T-cell (primary cell): ENCODE data around the gene USP38. TPM values are rescaled to one million over a fixed set of nuclear protein-coding genes. Genes with fewer than 3 reads are reported as not detected.
"Not testable (repeated sequence)": the region's sequence is repeated elsewhere in the genome, so short reads cannot be mapped to it uniquely, and the experiment has no call there.

Experiments
- ATAC-seq, 4 experiments: fragments of 200-7000 bp in 3 of 4; fragments of 150-1000 bp in 1 of 4; cut with Tn5 transposase; replicated peaks in 1 of 4; 1 replicate in 3 of 4; 2 replicates in 1 of 4; pipeline ENCODE4 v1.10.0; 2021; ENCODE audit warnings: moderate library complexity in 3 of 4, mild to moderate bottlenecking in 2 of 4, moderate number of reproducible peaks in 1 of 4
- CTCF ChIA-PET, 2 donors: fragments of 300-600 bp; sonication (Branson Sonifier 250); formaldehyde crosslinking; loops; one replicate each; lab custom pipeline; 2022; ENCODE audit warnings: antibody characterized with exemption in 2 of 2; lab: Charles Lee
- POLR2A ChIA-PET, 2 donors: fragments of 300-600 bp; sonication (Branson Sonifier 250); formaldehyde crosslinking; loops; one replicate each; lab custom pipeline; 2022; ENCODE audit warnings: antibody characterized with exemption in 2 of 2; lab: Charles Lee
- DNase-seq, 35 experiments: peaks; one replicate each; pipeline versions ENCODE4 v3.0.0 to v3.0.0-alpha.2; 2013 to 2023
- H3K27ac ChIP-seq: one replicate; pipeline ENCODE4 v1.5.1; 2013; ENCODE audit warnings: low read length
- H3K27me3 ChIP-seq, 2 experiments: replicated peaks in 1 of 2; 1 replicate in 1 of 2; 2 replicates in 1 of 2; pipeline versions ENCODE4 v1.6.1 to v1.7.0; 2013; ENCODE audit warnings: low read length in 1 of 2, mixed read lengths in 1 of 2; ENCODE audit not compliant: control insufficient read depth in 2 of 2, insufficient read depth in 2 of 2; ENCODE audit errors: extremely low read depth in 1 of 2
- H3K36me3 ChIP-seq, 2 donors: 1 replicate in 1 of 2; 2 replicates in 1 of 2; pipeline versions ENCODE4 v1.6.1 to v1.7.0; 2013; ENCODE audit warnings: low read length in 1 of 2; ENCODE audit not compliant: control insufficient read depth in 2 of 2, insufficient read depth in 1 of 2; ENCODE audit errors: extremely low read depth in 1 of 2
- H3K4me1 ChIP-seq, 2 experiments: 1 replicate in 1 of 2; 2 replicates in 1 of 2; pipeline versions ENCODE4 v1.6.1 to v1.7.0; 2013; ENCODE audit warnings: low read length in 2 of 2, mixed read lengths in 1 of 2; ENCODE audit not compliant: insufficient read depth in 2 of 2, control insufficient read depth in 1 of 2; ENCODE audit errors: extremely low read depth in 1 of 2
- H3K4me3 ChIP-seq, 2 donors: 1 replicate in 1 of 2; 2 replicates in 1 of 2; pipeline versions ENCODE4 v1.5.1 to v1.7.0; 2013; ENCODE audit warnings: mild to moderate bottlenecking in 2 of 2, low read length in 1 of 2, moderate library complexity in 1 of 2; ENCODE audit not compliant: control insufficient read depth in 1 of 2; ENCODE audit errors: extremely low read depth in 1 of 2
- H3K9me3 ChIP-seq: 2 replicates; pipeline ENCODE4 v1.7.0; 2013
- H3K27ac Mint-ChIP-seq, 2 donors: one replicate each; pipeline ENCODE4 v1.8.0; 2020 to 2021; ENCODE audit warnings: mild to moderate bottlenecking in 2 of 2, mixed read lengths in 2 of 2
- H3K27me3 Mint-ChIP-seq, 2 donors: one replicate each; pipeline ENCODE4 v1.8.0; 2021 to 2022; ENCODE audit warnings: mixed read lengths in 2 of 2
- H3K36me3 Mint-ChIP-seq: one replicate; pipeline ENCODE4 v1.8.0; 2021; ENCODE audit warnings: mixed read lengths
- H3K4me1 Mint-ChIP-seq, 3 donors: one replicate each; pipeline ENCODE4 v1.8.0; 2020 to 2022; ENCODE audit warnings: mixed read lengths in 3 of 3, mild to moderate bottlenecking in 1 of 3
- H3K4me3 Mint-ChIP-seq, 3 donors: one replicate each; pipeline ENCODE4 v1.8.0; 2020 to 2022; ENCODE audit warnings: mild to moderate bottlenecking in 3 of 3, mixed read lengths in 3 of 3, moderate library complexity in 3 of 3
- H3K9me3 Mint-ChIP-seq, 3 donors: one replicate each; pipeline ENCODE4 v1.8.0; 2020 to 2022; ENCODE audit warnings: mixed read lengths in 3 of 3
- WGBS: methylation state at CpG from one replicate; pipeline ENCODE4 v1.1.5; 2013; ENCODE audit warnings: missing lambda C conversion rate; ENCODE audit not compliant: insufficient coverage; 5-methylcytosine and 5-hydroxymethylcytosine counted together
- total RNA-seq, 35 experiments: library from RNA in 6 of 35; stranded (reverse) in 6 of 35; fragments of 120-200 nt in 1 of 35; gene quantifications; one replicate each; pipeline versions ENCODE4 v1.2.1 to v1.2.4 and lab custom pipeline; 2013 to 2026

USP38 gene
- total RNA-seq, 5 donors from 2014 or later (not counting 1 experiment from before 2014, with no cell fraction given): 22.6 to 31.1 (median 23.9) TPM

DNA sequence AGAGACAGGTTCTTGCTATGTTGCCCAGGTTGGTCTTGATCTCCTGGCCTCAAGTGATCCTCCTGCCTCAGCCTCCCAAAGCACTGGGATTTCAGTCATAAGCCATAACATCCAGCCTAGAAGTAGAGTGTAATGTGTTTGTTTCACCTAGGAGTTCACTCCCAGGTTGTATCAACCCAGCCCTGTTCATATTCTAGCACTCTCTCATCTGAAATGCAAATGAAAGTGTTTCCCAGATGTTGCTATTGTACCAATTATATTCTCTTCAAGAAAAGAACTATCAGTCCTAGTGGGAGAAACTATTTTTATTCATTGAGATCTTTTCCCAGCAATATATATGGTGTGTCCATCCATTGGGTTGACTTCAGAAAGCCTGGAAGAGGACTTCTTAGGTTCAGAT, 72.6 kb downstream of the USP38 start:
- Histone ChIP-seq H3K4me3 (no peak overlapping the region), H3K36me3 (no peaks in the 10 kb centered on the region), H3K4me1 (no peaks in the 10 kb centered on the region), H3K27me3 (no peaks in the 10 kb centered on the region), H3K27ac (no peak overlapping the region), H3K9me3 (no peaks in the 10 kb centered on the region)
- Mint-ChIP-seq H3K36me3 (no peaks in the 10 kb centered on the region), H3K9me3 (no peaks in the 10 kb centered on the region), H3K4me3 (no peak overlapping the region), H3K4me1 (no peaks in the 10 kb centered on the region), H3K27me3 (peaks cover 0 to 9% of the 10 kb centered on the region in 2 donors), H3K27ac (no peak overlapping the region)
- no peak for ATAC-seq
- DNase-seq: no peak
- CTCF ChIA-PET: no interaction called here
- POLR2A ChIA-PET: no interaction called here

DNA sequence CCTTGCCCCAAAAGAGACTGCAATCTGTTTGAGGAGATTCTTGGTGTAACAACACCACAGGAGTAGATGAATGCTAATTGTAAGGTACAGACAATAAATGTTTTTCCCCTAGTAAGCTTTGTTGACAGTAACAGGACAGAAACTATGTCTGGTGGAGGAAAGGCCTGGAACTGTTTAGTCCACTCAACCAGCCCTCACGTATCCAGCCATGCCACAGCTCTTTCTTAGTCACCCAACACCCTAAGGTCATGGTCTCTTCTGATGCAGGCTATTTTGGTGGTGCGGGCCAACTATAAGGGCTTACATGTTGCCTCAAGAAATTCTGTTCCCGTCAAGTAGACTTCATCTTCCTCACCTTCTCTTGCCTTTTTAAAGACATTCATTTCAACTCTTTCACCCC, 76.0 kb downstream of the USP38 start:
- WGBS: 93% methylated on average over 2 of the region's 3 CpGs
- ATAC-seq (no peak), DNase-seq (no peak)
- H3K9me3 Mint-ChIP-seq: peaks cover 0 to 5% (median 0%) of the 10 kb centered on the region in 3 donors
- Histone ChIP-seq H3K36me3 (no peaks in the 10 kb centered on the region), H3K9me3 (no peaks in the 10 kb centered on the region), H3K4me3 (no peak overlapping the region), H3K4me1 (no peaks in the 10 kb centered on the region), H3K27ac (no peak overlapping the region), H3K27me3 (no peaks in the 10 kb centered on the region)
- no peaks in the 10 kb centered on the region for H3K36me3 Mint-ChIP-seq
- ChIA-PET POLR2A (no interaction called here), CTCF (no interaction called here)
- no peaks in the 10 kb centered on the region for H3K4me1 Mint-ChIP-seq
- peaks cover 3 to 12% of the 10 kb centered on the region in 2 donors for H3K27me3 Mint-ChIP-seq
- no peak overlapping the region for H3K4me3 Mint-ChIP-seq
- H3K27ac Mint-ChIP-seq: no peak overlapping the region

DNA sequence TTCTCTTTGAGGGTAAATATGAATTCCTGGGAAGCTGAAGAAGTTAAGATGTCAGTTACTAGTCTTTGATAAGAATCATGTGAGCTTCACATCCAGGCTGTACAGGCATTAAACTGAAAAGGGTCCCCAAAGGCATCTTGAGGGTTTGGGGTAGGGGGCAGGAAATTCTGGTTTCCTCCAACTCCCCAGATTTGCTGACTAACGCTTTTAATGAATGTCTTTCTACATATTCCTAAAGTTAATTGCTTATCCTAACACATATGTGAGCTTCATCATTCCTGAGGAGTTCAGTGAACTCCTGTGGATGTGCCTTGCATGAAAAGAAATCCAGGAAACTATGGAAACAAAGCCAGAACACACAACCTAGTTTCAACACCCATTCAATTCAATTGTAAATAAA, 78.1 kb downstream of the USP38 start:
- H3K4me3 Mint-ChIP-seq: no peak overlapping the region
- no CpG with 5 or more reads among the region's 1 CpG for WGBS
- Histone ChIP-seq H3K9me3 (no peaks in the 10 kb centered on the region), H3K36me3 (no peaks in the 10 kb centered on the region), H3K4me1 (no peaks in the 10 kb centered on the region), H3K27me3 (no peaks in the 10 kb centered on the region), H3K4me3 (no peak overlapping the region), H3K27ac (no peak overlapping the region)
- no peak overlapping the region for H3K27ac Mint-ChIP-seq
- ATAC-seq (no peak), DNase-seq (no peak)
- no peaks in the 10 kb centered on the region for H3K4me1 Mint-ChIP-seq
- POLR2A ChIA-PET: no interaction called here
- CTCF ChIA-PET: interaction anchor here in 1 of 2 donors (0.7 kb wide), 1 partner anchor 1943 kb away, joined by 3 read pairs; no protein-coding TSS in a partner anchor
- peaks cover 5% of the 10 kb centered on the region for H3K36me3 Mint-ChIP-seq
- H3K27me3 Mint-ChIP-seq: peaks cover 3 to 12% of the 10 kb centered on the region in 2 donors
- peaks cover 0 to 11% (median 5%) of the 10 kb centered on the region in 3 donors for H3K9me3 Mint-ChIP-seq

DNA sequence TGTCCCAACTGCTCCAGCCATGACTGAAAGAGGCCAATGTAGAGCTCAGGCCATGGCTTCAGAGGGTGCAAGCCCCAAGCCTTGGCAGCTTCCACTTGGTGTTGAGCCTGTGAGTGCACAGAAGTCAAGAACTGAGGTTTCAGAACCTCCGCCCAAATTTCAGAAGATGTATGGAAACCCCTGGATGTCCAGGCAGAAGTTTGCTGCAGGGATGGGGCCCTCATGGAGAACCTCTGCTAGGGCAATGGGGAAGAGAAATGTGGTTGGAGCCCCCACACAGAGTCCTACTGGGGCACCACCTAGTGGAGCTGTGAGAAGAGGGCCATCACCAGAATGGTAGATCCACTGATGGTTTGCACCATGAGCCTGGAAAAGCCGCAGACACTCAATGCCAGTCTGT, 83.0 kb downstream of the USP38 start:
- WGBS: 93% methylated on average over 2 of the region's 2 CpGs

DNA sequence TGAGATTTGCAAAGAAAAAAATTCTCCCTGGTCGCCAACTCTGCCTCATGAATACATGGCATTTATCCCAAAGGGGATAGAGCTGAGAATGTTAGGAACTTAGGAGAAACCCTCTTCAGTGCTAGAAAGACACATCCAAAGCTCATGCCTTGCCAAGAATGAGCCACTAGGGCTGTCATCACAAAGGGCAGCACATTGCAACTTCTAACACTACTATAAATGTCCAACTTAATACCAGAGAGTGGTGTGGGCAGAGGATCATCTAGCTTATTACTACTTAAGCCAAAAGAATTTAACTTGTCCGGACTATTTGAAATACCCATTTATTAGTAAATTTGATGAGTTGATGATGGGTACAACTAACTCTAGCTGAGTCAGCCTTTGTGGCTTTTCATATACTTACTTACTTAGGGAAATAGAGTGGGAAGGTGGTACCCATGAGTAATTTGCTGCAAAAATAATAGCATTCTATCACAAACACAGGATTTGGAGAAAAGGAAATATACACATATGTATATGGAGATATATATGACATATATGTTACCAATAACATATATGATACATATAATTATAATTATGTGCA, 85.6 kb downstream of the USP38 start:
- no peak overlapping the region for H3K27ac Mint-ChIP-seq
- H3K36me3 Mint-ChIP-seq: peaks cover 5% of the 10 kb centered on the region
- H3K4me1 Mint-ChIP-seq: no peaks in the 10 kb centered on the region
- ChIA-PET POLR2A (no interaction called here), CTCF (no interaction called here)
- H3K4me3 ChIP-seq: no peak overlapping the region
- ATAC-seq: no peak
- no peak overlapping the region for H3K27ac ChIP-seq
- H3K4me1 ChIP-seq: no peaks in the 10 kb centered on the region
- no peaks in the 10 kb centered on the region for H3K9me3 ChIP-seq
- no peaks in the 10 kb centered on the region for H3K27me3 ChIP-seq
- no peak for DNase-seq
- no peaks in the 10 kb centered on the region for H3K36me3 ChIP-seq
- H3K27me3 Mint-ChIP-seq: peaks cover 0 to 12% of the 10 kb centered on the region in 2 donors
- H3K9me3 Mint-ChIP-seq: peaks cover 0 to 19% (median 8%) of the 10 kb centered on the region in 3 donors
- WGBS: no CpG with 5 or more reads among the region's 2 CpGs
- H3K4me3 Mint-ChIP-seq: no peak overlapping the region

More for the DNA sequence above, 83.0 kb downstream of the USP38 start:
- H3K4me3 Mint-ChIP-seq, POLR2A ChIA-PET, H3K36me3 Mint-ChIP-seq, H3K4me1 Mint-ChIP-seq, DNase-seq, H3K27me3 Mint-ChIP-seq, H3K27me3 ChIP-seq, H3K9me3 ChIP-seq, H3K27ac Mint-ChIP-seq, H3K27ac ChIP-seq, H3K36me3 ChIP-seq, ATAC-seq, CTCF ChIA-PET, H3K4me3 ChIP-seq, H3K4me1 ChIP-seq: not testable (repeated sequence)
- H3K9me3 Mint-ChIP-seq: peaks cover 5 to 19% (median 8%) of the 10 kb centered on the region in 3 donors

Other genes with a start within 250 kb of the USP38 start
- 1 to 10 TPM in 2 of 5 donors, under 1 TPM in 3; 0.20 to 1.7 (median 0.96) TPM for gene GAB1, start 152.0 kb downstream of the USP38 start, total RNA-seq